Activated CD8-positive, alpha-beta T cell treated with anti-CD3 and anti-CD28 coated beads for 36 hours (primary cell): ENCODE data around the gene TREM2. TPM values are rescaled to one million over a fixed set of nuclear protein-coding genes. Genes with fewer than 3 reads are reported as not detected.

Experiments used
- ATAC-seq: fragments of 200-7000 bp; cut with Tn5 transposase; one replicate; pipeline ENCODE4 v1.10.0; 2021; ENCODE audit warnings: mild to moderate bottlenecking, moderate library complexity
- CTCF ChIA-PET: fragments of 350-600 bp; sonication (Branson Sonifier 250); formaldehyde crosslinking; loops from one replicate; lab custom pipeline; 2021; ENCODE audit warnings: antibody characterized with exemption; lab: Charles Lee
- POLR2A ChIA-PET: fragments of 350-600 bp; sonication (Branson Sonifier 250); formaldehyde crosslinking; loops from one replicate; lab custom pipeline; 2021; ENCODE audit warnings: antibody characterized with exemption; lab: Charles Lee
- DNase-seq: peaks from one replicate; pipeline ENCODE4 v3.0.0-alpha.2; 2020
- H3K27ac Mint-ChIP-seq: one replicate; pipeline ENCODE4 v1.8.0; 2021; ENCODE audit warnings: mild to moderate bottlenecking, mixed read lengths
- H3K27me3 Mint-ChIP-seq: one replicate; pipeline ENCODE4 v1.8.0; 2021; ENCODE audit warnings: mixed read lengths
- H3K36me3 Mint-ChIP-seq: one replicate; pipeline ENCODE4 v1.8.0; 2021; ENCODE audit warnings: low read depth, mixed read lengths
- H3K4me1 Mint-ChIP-seq: one replicate; pipeline ENCODE4 v1.8.0; 2021; ENCODE audit warnings: low read depth, mixed read lengths
- H3K4me3 Mint-ChIP-seq: one replicate; pipeline ENCODE4 v1.8.0; 2021; ENCODE audit warnings: mild to moderate bottlenecking, moderate library complexity, mixed read lengths
- H3K9me3 Mint-ChIP-seq: one replicate; pipeline ENCODE4 v1.8.0; 2021; ENCODE audit warnings: mixed read lengths
- intact Hi-C: fragments of 100-400 bp; cut with micrococcal nuclease; formaldehyde crosslinking; loops from one replicate; pipeline ENCODE4 v1.10.0; 2022
- total RNA-seq, 2 experiments: library from RNA; stranded (reverse); gene quantifications; one replicate each; pipeline ENCODE4 v1.2.3, GENCODE V29; 2021
- TF ChIP-seq, protein P1 (sequence below): fragments of 200-600 bp; IDR thresholded peaks from one replicate; pipeline ENCODE4 v1.8.0; 2022; ENCODE audit warnings: antibody characterized with exemption, mild to moderate bottlenecking

The TREM2 gene
- total RNA-seq, 2 experiments from 2014 or later, result not detected

DNA sequence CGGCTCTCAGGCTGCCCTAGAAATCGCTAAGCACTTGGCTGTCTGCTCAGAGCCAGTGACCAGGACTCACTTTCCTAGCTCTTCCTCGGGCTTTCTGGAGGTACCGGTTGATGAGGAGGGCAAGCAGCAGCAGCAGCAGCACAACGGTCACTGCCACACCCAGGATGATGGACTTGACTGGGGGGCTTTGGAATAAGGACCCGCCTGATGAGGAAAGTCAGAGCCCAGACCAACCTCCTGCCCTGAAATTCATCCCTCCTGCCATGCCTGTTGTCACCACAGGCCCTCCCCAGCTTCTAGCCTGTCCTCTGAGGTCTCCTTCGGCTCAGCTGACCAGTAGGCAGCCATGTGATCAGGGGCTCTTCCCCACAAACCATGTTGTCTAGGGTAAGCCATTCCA lies 21.8 kb upstream of the TREM2 start:
- ChIA-PET POLR2A (no interaction called here), CTCF (interaction anchor here (2.3 kb wide), 1 partner anchor 12 kb away, joined by 6 read pairs; no protein-coding TSS in a partner anchor)
- Mint-ChIP-seq H3K4me3 (no peak overlapping the region), H3K4me1 (peaks cover 15% of the 10 kb centered on the region), H3K36me3 (peaks cover 3% of the 10 kb centered on the region), H3K27ac (no peak overlapping the region), H3K9me3 (peaks cover 5% of the 10 kb centered on the region), H3K27me3 (no peaks in the 10 kb centered on the region)
- no peak for ATAC-seq
- intact Hi-C loops, result loop anchor here (10.0 kb wide), 1 partner anchor 110 kb away; the partner anchor contains the start of genes NFYA and OARD1
- no peak for DNase-seq
- TF ChIP-seq, protein P1, sequence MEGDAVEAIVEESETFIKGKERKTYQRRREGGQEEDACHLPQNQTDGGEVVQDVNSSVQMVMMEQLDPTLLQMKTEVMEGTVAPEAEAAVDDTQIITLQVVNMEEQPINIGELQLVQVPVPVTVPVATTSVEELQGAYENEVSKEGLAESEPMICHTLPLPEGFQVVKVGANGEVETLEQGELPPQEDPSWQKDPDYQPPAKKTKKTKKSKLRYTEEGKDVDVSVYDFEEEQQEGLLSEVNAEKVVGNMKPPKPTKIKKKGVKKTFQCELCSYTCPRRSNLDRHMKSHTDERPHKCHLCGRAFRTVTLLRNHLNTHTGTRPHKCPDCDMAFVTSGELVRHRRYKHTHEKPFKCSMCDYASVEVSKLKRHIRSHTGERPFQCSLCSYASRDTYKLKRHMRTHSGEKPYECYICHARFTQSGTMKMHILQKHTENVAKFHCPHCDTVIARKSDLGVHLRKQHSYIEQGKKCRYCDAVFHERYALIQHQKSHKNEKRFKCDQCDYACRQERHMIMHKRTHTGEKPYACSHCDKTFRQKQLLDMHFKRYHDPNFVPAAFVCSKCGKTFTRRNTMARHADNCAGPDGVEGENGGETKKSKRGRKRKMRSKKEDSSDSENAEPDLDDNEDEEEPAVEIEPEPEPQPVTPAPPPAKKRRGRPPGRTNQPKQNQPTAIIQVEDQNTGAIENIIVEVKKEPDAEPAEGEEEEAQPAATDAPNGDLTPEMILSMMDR, result no peak

DNA sequence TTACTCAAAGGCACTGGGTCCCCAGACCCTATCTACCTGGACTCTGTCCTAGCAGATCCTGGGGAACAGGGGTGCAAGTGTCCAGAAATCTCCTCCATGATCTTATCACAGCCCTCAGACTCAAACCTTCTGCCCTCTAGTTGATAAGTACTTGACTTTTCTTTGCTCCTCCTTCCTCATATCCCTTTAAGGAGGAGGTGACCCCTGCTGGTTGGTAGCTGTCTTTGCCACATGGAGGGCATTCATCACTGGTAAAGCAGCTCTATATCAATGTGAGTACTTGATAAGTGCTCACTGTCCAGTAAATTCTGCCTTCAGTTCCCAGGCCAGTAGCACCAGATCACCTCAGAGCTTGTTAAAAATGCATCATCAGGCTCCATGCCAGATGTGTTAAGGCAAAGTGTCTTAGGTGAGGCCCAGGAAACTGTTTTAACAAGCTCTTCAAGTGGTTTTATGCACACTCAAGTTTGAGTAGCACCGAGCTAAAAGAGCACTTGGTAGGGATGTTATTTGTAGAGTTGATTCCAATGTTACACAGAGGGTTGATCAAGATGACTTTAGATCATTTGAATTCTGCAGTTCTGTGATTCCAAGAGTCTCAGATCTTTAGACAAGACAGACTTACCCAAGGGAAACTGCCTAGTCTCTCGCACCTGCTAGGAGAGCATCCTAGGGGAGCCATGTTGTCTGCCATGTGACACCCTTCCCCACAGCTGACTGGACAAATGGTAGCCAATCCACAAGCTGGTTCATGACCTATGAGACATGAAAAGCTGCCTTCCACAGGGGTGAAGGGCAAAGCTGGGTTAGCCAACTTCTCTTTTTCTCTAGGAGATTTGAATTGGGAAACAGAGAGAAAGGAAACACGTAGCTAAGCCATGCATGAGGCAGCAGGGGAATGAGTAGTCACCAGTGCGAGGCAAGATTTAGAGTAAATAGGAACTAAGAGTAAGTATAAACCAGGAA lies 19.4 kb upstream of the TREM2 start:
- DNase-seq (peak; percentile 66), ATAC-seq (peak; percentile 96)
- intact Hi-C loops, result loop anchor here (10.0 kb wide), 1 partner anchor 108 kb away; the partner anchor contains the start of genes NFYA and OARD1
- Mint-ChIP-seq H3K27me3 (no peaks in the 10 kb centered on the region), H3K4me3 (no peak overlapping the region), H3K4me1 (peaks cover 11% of the 10 kb centered on the region), H3K36me3 (no peaks in the 10 kb centered on the region), H3K9me3 (no peaks in the 10 kb centered on the region), H3K27ac (no peak overlapping the region)
- POLR2A ChIA-PET, result interaction anchor here (1.0 to 1.2 kb wide), 3 partner anchors 8 to 14 kb away, joined by 3 read pairs; no protein-coding TSS in a partner anchor
- TF ChIP-seq, protein P1, result peak; percentile 64
- CTCF ChIA-PET, result interaction anchor here (0.6 to 3.9 kb wide), 38 partner anchors 8 to 155 kb away, joined by 3 to 21 read pairs (median 4); partner anchors contain the start of genes TREML1 and TREML2

DNA sequence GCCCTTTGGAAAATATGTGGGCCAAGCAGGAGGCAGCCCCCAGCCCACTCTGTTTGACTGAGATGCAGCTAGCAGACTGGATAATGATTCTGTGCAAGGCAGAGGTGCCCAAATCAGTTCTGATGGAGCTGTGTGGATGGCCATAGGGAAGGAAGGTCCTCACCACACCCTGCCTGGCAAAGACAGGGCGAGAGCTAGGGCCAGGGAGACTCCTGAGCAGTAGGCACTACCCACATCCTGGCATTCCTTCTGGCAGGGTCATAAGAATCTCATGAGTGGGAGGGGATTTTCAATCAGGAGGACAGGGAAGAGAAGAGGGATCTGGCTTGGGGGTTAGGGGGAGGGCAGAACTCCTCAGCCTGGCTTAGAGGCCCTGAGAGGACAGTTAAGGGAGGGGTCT lies 18.6 kb upstream of the TREM2 start:
- Mint-ChIP-seq H3K9me3 (no peaks in the 10 kb centered on the region), H3K27me3 (no peaks in the 10 kb centered on the region), H3K36me3 (no peaks in the 10 kb centered on the region), H3K4me3 (no peak overlapping the region), H3K4me1 (peaks cover 11% of the 10 kb centered on the region), H3K27ac (no peak overlapping the region)
- DNase-seq (no peak), ATAC-seq (no peak)
- TF ChIP-seq, protein P1, result no peak
- ChIA-PET POLR2A (no interaction called here), CTCF (interaction anchor here (0.9 to 3.9 kb wide), 20 partner anchors 10 to 139 kb away, joined by 3 to 21 read pairs (median 5); partner anchors contain the start of genes TREML1 and TREML2)
- intact Hi-C loops, result loop anchor here (10.0 kb wide), 1 partner anchor 107 kb away; the partner anchor contains the start of genes NFYA and OARD1

DNA sequence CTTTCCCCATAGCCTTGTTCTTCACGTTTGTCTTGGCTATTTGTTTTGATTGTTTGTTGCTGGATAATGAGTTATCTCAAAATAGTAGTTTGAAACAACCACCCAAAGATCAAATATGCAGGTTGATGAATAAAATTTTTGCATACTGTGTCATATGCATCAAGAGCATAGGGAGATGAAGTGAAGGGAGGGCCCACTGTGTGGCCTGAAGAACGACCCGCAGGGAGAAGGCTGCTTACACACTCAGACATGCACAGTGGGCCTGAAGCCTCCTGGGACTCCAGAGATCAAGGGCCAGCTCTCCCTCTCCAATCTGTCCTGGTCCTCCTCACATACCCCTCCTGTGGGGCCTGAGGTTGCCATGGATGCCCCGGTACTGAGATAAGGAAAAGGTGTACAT lies 16.2 kb upstream of the TREM2 start:
- TF ChIP-seq, protein P1, result no peak
- H3K4me1 Mint-ChIP-seq, result peaks cover 9% of the 10 kb centered on the region
- no peaks in the 10 kb centered on the region for H3K36me3 Mint-ChIP-seq
- H3K4me3 Mint-ChIP-seq, result no peak overlapping the region
- CTCF ChIA-PET, result interaction anchor here (3.9 kb wide), 1 partner anchor 9 kb away, joined by 21 read pairs; no protein-coding TSS in a partner anchor
- ATAC-seq (no peak), DNase-seq (no peak)
- intact Hi-C loops, result no loop called here
- POLR2A ChIA-PET, result interaction anchor here (1.2 kb wide), 1 partner anchor 8 kb away, joined by 3 read pairs; no protein-coding TSS in a partner anchor
- H3K27ac Mint-ChIP-seq, result no peak overlapping the region
- no peaks in the 10 kb centered on the region for H3K9me3 Mint-ChIP-seq
- H3K27me3 Mint-ChIP-seq, result no peaks in the 10 kb centered on the region
